Neural crest cell (in vitro differentiated cells): ENCODE measurements around the gene CLDN19. TPM values are rescaled to one million over a fixed set of nuclear protein-coding genes. Genes with fewer than 3 reads are reported as not detected.

Experiments used
- DNase-seq: peaks from one replicate; pipeline ENCODE4 v3.0.0; 2021; ENCODE audit warnings: low read depth, mixed read lengths, low spot score
- H3K27ac Mint-ChIP-seq: one replicate; pipeline ENCODE4 v1.8.0; 2021; ENCODE audit warnings: mild to moderate bottlenecking, mixed read lengths; ENCODE audit not compliant: unreplicated experiment
- H3K27me3 Mint-ChIP-seq: 2 replicates; pipeline ENCODE4 v1.8.0; 2021; ENCODE audit warnings: low read depth, mild to moderate bottlenecking, mixed read lengths
- H3K36me3 Mint-ChIP-seq: 2 replicates; pipeline ENCODE4 v1.8.0; 2021; ENCODE audit warnings: low read depth, mild to moderate bottlenecking, mixed read lengths
- H3K4me1 Mint-ChIP-seq: 2 replicates; pipeline ENCODE4 v1.8.0; 2021; ENCODE audit warnings: mixed read lengths
- H3K4me3 Mint-ChIP-seq: one replicate; pipeline ENCODE4 v1.8.0; 2021; ENCODE audit warnings: mild to moderate bottlenecking, mixed read lengths
- H3K9me3 Mint-ChIP-seq: 2 replicates; pipeline ENCODE4 v1.8.0; 2021; ENCODE audit warnings: mixed read lengths
- CTCF ChIP-seq: fragments of 200-600 bp; sonication (generic); conservative IDR thresholded peaks from 2 replicates; pipeline ENCODE4 v1.5.0; 2021; ENCODE audit warnings: antibody characterized with exemption, mild to moderate bottlenecking
- total RNA-seq: library from RNA; stranded (reverse); gene quantifications from 2 replicates; pipeline ENCODE4 v1.2.1, GENCODE V29; 2021

The CLDN19 gene
- total RNA-seq, 1 donor from 2014 or later = 0.19 TPM

- no peaks in the 10 kb centered on the region for H3K27me3 Mint-ChIP-seq
- H3K4me1 Mint-ChIP-seq = peaks cover 8% of the 10 kb centered on the region
- no peak for DNase-seq
- no peak for TF ChIP-seq CTCF
- peaks cover 18% of the 10 kb centered on the region for H3K36me3 Mint-ChIP-seq
- H3K4me3 Mint-ChIP-seq = no peak overlapping the region
- H3K9me3 Mint-ChIP-seq = no peaks in the 10 kb centered on the region
- H3K27ac Mint-ChIP-seq = no peak overlapping the region
Observed at GRCh38 chr1:42759114-42759513, 19.1 kb upstream of the CLDN19 start.

- Mint-ChIP-seq H3K4me1 (peaks cover 8% of the 10 kb centered on the region), H3K27ac (no peak overlapping the region), H3K9me3 (no peaks in the 10 kb centered on the region), H3K36me3 (peaks cover 22% of the 10 kb centered on the region), H3K27me3 (no peaks in the 10 kb centered on the region), H3K4me3 (no peak overlapping the region)
- DNase-seq = no peak
- TF ChIP-seq CTCF = no peak
Observed at GRCh38 chr1:42758641-42759040, 18.6 kb upstream of the CLDN19 start.

GRCh38 chr1:42757892-42758275, 17.8 kb upstream of the CLDN19 start:
- Mint-ChIP-seq H3K4me1 (peaks cover 8% of the 10 kb centered on the region), H3K9me3 (no peaks in the 10 kb centered on the region), H3K27me3 (no peaks in the 10 kb centered on the region), H3K36me3 (peaks cover 28% of the 10 kb centered on the region), H3K27ac (no peak overlapping the region), H3K4me3 (no peak overlapping the region)
- DNase-seq = no peak
- no peak for TF ChIP-seq CTCF

- H3K4me1 Mint-ChIP-seq = peaks cover 4% of the 10 kb centered on the region
- peak; percentile 74 for TF ChIP-seq CTCF
- H3K27ac Mint-ChIP-seq = peak overlapping the region; percentile 84
- H3K27me3 Mint-ChIP-seq = no peaks in the 10 kb centered on the region
- peak overlapping the region; percentile 48 for H3K4me3 Mint-ChIP-seq
- H3K9me3 Mint-ChIP-seq = no peaks in the 10 kb centered on the region
- DNase-seq = no peak
- H3K36me3 Mint-ChIP-seq = peaks cover 34% of the 10 kb centered on the region
Observed at GRCh38 chr1:42756956-42757891, 17.2 kb upstream of the CLDN19 start.

GRCh38 chr1:42753070-42753469, 13.0 kb upstream of the CLDN19 start:
- Mint-ChIP-seq H3K27me3 (no peaks in the 10 kb centered on the region), H3K9me3 (peaks cover 5% of the 10 kb centered on the region), H3K4me3 (no peak overlapping the region), H3K27ac (no peak overlapping the region), H3K4me1 (peaks cover 3% of the 10 kb centered on the region), H3K36me3 (peaks cover 65% of the 10 kb centered on the region)
- no peak for TF ChIP-seq CTCF
- DNase-seq = no peak
